Muscle of leg (tissue), 11 donors: Measurements from ENCODE around the gene STAB2. TPM values are rescaled to one million over a fixed set of nuclear protein-coding genes. Genes with fewer than 3 reads are reported as not detected.
"Not testable (repeated sequence)": the region's sequence is repeated elsewhere in the genome, so short reads cannot be mapped to it uniquely, and the experiment has no call there.

ENCODE experiments used
- DNase-seq: peaks from one replicate; pipeline ENCODE4 v3.0.0; 2013
- H3K27ac ChIP-seq: one replicate; pipeline ENCODE4 v1.5.1; 2013; ENCODE audit warnings: mild to moderate bottlenecking, low read length, control low read depth
- H3K27me3 ChIP-seq: one replicate; pipeline ENCODE4 v1.6.1; 2013; ENCODE audit warnings: low read length; ENCODE audit not compliant: control insufficient read depth, insufficient read depth
- H3K36me3 ChIP-seq: one replicate; pipeline ENCODE4 v1.6.1; 2013; ENCODE audit warnings: low read length; ENCODE audit not compliant: control insufficient read depth, insufficient read depth
- H3K4me1 ChIP-seq: one replicate; pipeline ENCODE4 v1.6.1; 2013; ENCODE audit warnings: low read length; ENCODE audit not compliant: control insufficient read depth, insufficient read depth
- H3K4me3 ChIP-seq: one replicate; pipeline ENCODE4 v1.5.1; 2013; ENCODE audit warnings: low read length, control low read depth
- H3K9me3 ChIP-seq: replicated peaks from 2 replicates; pipeline ENCODE4 v1.6.1; 2013; ENCODE audit warnings: low read depth, low read length; ENCODE audit not compliant: control insufficient read depth
- WGBS: methylation state at CpG from one replicate; pipeline ENCODE4 v1.1.5; 2013; ENCODE audit warnings: missing lambda C conversion rate; ENCODE audit not compliant: insufficient coverage; 5-methylcytosine and 5-hydroxymethylcytosine counted together
- polyA plus RNA-seq, 8 donors: library from polyadenylated mRNA; unstranded; fragments of 120-200 nt; gene quantifications; one replicate each; pipeline versions ENCODE4 v1.2.1 to v1.2.3, GENCODE V29; 2013; ENCODE audit warnings: inconsistent platforms in 1 of 8, low replicate concordance in 1 of 8; ENCODE audit not compliant: insufficient read length in 8 of 8, insufficient read depth in 1 of 8
- total RNA-seq: library from RNA; stranded (reverse); fragments of 120-200 nt; gene quantifications from one replicate; pipeline ENCODE4 v1.2.4, GENCODE V29; 2013

The STAB2 gene
- total and polyA plus RNA-seq, 9 donors, result 0.86 to 6.0 (median 2.5) TPM

GRCh38 chr12:103640831-103641230 is 53.8 kb downstream of the STAB2 start:
- no peak overlapping the region for H3K4me3 ChIP-seq
- H3K27me3 ChIP-seq, result no peaks in the 10 kb centered on the region
- no peaks in the 10 kb centered on the region for H3K36me3 ChIP-seq
- no CpG with 5 or more reads among the region's 4 CpGs for WGBS
- no peaks in the 10 kb centered on the region for H3K9me3 ChIP-seq
- DNase-seq, result no peak
- no peak overlapping the region for H3K27ac ChIP-seq
- no peaks in the 10 kb centered on the region for H3K4me1 ChIP-seq

DNA sequence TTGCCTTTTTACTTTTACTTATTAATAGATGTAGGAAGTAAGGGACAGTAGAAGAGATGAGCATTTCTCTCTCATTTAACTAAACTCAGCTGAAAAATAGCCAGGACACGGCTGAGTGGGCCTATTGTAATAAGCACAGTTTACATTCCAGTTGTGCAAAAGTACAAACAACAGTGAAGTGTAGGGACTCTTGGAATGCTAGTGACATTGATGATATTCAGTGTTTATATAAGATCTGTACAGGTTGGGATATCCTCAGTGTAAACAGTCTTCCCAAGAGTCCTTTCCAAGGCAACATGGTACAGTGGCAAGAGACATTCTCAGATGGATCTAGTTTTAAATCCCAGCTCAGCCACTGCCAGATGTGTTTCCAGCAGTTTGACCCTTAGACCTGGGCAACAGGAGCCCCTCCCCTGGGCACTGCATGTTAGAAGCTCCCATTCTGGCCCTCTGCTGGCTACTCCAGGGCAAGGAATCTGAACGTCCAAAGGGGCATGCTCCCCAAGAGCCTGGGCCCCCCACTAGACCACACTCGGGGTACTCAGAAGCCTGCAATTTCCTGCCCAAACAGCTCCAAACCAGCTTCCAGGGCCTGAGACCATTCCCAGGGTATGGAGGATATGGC is 55.3 kb downstream of the STAB2 start:
- peaks cover 3% of the 10 kb centered on the region for H3K4me1 ChIP-seq
- no peak overlapping the region for H3K27ac ChIP-seq
- H3K4me3 ChIP-seq, result no peak overlapping the region
- H3K36me3 ChIP-seq, result no peaks in the 10 kb centered on the region
- no peaks in the 10 kb centered on the region for H3K9me3 ChIP-seq
- WGBS, result 80% methylated on average over 1 of the region's 3 CpGs
- no peak for DNase-seq
- no peaks in the 10 kb centered on the region for H3K27me3 ChIP-seq

DNA sequence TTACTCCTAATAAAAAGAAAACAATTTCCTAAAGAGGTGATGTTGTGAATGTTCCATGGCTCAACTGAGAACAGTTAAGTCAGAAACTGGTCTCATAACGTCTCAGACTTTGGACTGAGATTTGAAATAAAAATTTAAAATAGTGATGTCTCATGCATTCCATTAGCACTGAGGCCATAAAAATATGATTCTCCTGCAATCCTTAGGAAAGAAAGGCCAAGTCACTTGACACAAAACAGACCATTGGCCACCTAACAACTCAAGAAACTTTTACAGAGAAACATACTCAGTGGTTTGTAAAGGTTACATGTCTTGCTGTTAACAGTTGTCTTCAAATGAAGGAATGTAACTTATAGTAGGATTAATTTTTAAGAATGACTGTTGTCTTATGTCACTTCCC is 58.1 kb downstream of the STAB2 start:
- Histone ChIP-seq H3K4me1 (peaks cover 3% of the 10 kb centered on the region), H3K36me3 (no peaks in the 10 kb centered on the region), H3K9me3 (no peaks in the 10 kb centered on the region), H3K27me3 (peaks cover 2% of the 10 kb centered on the region), H3K27ac (no peak overlapping the region), H3K4me3 (no peak overlapping the region)
- no CpG with 5 or more reads among the region's 1 CpG for WGBS
- DNase-seq, result peak; percentile 79

DNA sequence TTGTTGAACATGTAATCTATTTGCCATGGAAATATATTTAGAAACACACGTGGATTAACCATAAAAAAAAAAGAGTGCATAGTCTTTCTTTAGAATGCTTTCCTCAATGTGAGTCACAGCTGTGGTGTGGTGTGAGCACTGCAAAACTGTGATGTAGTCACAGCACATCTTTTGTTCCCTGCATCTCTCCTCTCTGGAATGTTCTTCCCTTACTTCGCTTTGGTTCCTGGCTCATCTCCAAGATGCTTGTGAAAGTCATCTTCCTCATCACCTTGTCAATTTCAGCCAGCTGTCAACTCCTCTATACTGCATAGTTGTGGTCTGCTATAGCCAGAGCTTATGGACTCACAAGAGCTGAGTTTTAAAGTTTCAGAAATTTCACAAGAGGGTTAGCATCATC is 60.2 kb downstream of the STAB2 start:
- H3K4me1 ChIP-seq, result peaks cover 3% of the 10 kb centered on the region
- H3K27ac ChIP-seq, result no peak overlapping the region
- no peaks in the 10 kb centered on the region for H3K36me3 ChIP-seq
- peak; percentile 17 for DNase-seq
- WGBS, result 16% methylated on average over 2 of the region's 2 CpGs
- peaks cover 2% of the 10 kb centered on the region for H3K27me3 ChIP-seq
- H3K4me3 ChIP-seq, result no peak overlapping the region
- H3K9me3 ChIP-seq, result no peaks in the 10 kb centered on the region

- Histone ChIP-seq H3K27me3 (peaks cover 2% of the 10 kb centered on the region), H3K9me3 (no peaks in the 10 kb centered on the region)
- no peak for DNase-seq
These were observed 65.7 kb downstream of the STAB2 start for GRCh38 chr12:103652808-103653207.

GRCh38 chr12:103653568-103654173 is 66.6 kb downstream of the STAB2 start:
- H3K27ac ChIP-seq, H3K9me3 ChIP-seq, H3K4me1 ChIP-seq, H3K27me3 ChIP-seq, H3K36me3 ChIP-seq, H3K4me3 ChIP-seq, DNase-seq: not testable (repeated sequence)
- 82% methylated on average over 3 of the region's 3 CpGs for WGBS

More at GRCh38 chr12:103652808-103653207, 65.7 kb downstream of the STAB2 start:
- Histone ChIP-seq H3K36me3 (no peaks in the 10 kb centered on the region), H3K4me1 (no peaks in the 10 kb centered on the region), H3K4me3 (no peak overlapping the region), H3K27ac (no peak overlapping the region)

DNA sequence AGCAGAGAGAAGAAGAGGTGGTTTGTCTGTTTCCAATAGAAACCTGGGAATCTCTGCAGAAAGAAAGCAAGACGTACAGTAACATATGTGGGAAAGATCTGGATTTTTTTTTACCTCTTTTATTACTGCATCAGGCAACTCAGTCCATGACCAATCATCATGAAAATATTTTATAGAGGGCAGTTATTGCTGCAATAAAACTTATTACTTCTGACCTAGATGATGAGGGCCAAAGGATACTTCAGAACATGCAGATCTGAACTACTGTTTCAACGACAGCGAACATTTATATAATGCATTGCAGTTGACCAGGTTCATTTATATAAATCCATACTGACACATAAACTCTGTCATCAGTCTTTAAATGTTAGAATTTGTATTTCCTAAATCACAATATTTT is 67.7 kb downstream of the STAB2 start:
- WGBS, result no CpG with 5 or more reads among the region's 3 CpGs
- DNase-seq, result no peak
- H3K9me3 ChIP-seq, result no peaks in the 10 kb centered on the region
- no peaks in the 10 kb centered on the region for H3K4me1 ChIP-seq
- H3K4me3 ChIP-seq, result no peak overlapping the region
- no peak overlapping the region for H3K27ac ChIP-seq
- H3K27me3 ChIP-seq, result peaks cover 5% of the 10 kb centered on the region
- H3K36me3 ChIP-seq, result no peaks in the 10 kb centered on the region

DNA sequence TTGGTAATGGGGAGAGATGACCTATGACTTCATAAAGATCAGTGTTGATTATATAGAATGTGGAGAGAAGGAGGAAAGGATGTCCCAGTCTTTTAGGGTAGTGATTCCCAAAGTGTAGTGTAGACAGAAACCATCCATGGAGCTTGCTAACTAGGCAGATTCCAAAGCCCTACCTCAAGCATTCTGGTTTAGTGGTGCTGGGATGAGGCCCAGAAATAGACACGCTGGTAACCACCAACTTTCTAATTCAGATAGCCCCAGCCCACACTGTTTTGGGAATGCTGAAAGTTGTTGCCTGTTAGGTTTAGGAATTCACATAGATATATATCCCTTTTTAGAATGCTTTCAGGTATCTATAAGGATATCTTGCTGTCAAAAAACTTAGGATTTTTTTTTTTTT is 69.2 kb downstream of the STAB2 start:
- H3K27me3 ChIP-seq, result peaks cover 3% of the 10 kb centered on the region
- DNase-seq, result no peak
- WGBS, result no CpG with 5 or more reads among the region's 1 CpG
- no peaks in the 10 kb centered on the region for H3K9me3 ChIP-seq
- no peak overlapping the region for H3K4me3 ChIP-seq
- no peaks in the 10 kb centered on the region for H3K4me1 ChIP-seq
- no peak overlapping the region for H3K27ac ChIP-seq
- no peaks in the 10 kb centered on the region for H3K36me3 ChIP-seq

GRCh38 chr12:103657331-103657730 is 70.3 kb downstream of the STAB2 start:
- WGBS, result no CpG with 5 or more reads among the region's 2 CpGs
- no peaks in the 10 kb centered on the region for H3K36me3 ChIP-seq
- no peaks in the 10 kb centered on the region for H3K9me3 ChIP-seq
- peaks cover 3% of the 10 kb centered on the region for H3K27me3 ChIP-seq
- no peaks in the 10 kb centered on the region for H3K4me1 ChIP-seq
- H3K27ac ChIP-seq, result no peak overlapping the region
- H3K4me3 ChIP-seq, result no peak overlapping the region
- DNase-seq, result no peak

GRCh38 chr12:103664626-103665025 is 77.6 kb downstream of the STAB2 start:
- Histone ChIP-seq H3K4me1 (peaks cover 5% of the 10 kb centered on the region), H3K4me3 (no peak overlapping the region), H3K36me3 (no peaks in the 10 kb centered on the region), H3K27ac (no peak overlapping the region), H3K27me3 (no peaks in the 10 kb centered on the region), H3K9me3 (no peaks in the 10 kb centered on the region)
- 71% methylated on average over 1 of the region's 2 CpGs for WGBS
- DNase-seq, result no peak

DNA sequence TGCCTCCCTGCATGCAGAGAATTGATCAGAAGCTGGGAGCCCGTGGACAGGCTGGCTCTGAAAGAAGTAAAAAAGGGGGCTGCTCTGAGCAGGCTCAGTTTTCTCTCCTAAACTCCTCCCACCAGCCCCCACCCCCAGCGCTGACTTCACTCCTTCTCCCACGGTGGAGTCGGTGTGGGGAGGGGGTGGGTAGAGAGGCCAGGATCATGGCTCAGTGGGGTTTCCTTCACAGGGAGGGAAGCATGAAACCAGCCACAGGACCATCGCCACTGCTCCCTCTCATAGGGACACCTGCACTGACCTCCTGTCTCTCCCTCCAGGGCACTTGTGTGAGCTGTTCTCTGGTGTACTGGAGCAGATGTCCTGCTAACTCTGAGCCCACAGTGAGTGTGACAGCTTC is 78.9 kb downstream of the STAB2 start:
- no peak overlapping the region for H3K4me3 ChIP-seq
- H3K36me3 ChIP-seq, result no peaks in the 10 kb centered on the region
- WGBS, result no CpG with 5 or more reads among the region's 5 CpGs
- no peaks in the 10 kb centered on the region for H3K9me3 ChIP-seq
- H3K4me1 ChIP-seq, result peaks cover 5% of the 10 kb centered on the region
- H3K27me3 ChIP-seq, result no peaks in the 10 kb centered on the region
- no peak for DNase-seq
- H3K27ac ChIP-seq, result no peak overlapping the region
